GM23338 (cell line): ENCODE data around the gene GPR39. TPM values are rescaled to one million over a fixed set of nuclear protein-coding genes. Genes with fewer than 3 reads are reported as not detected.

Source experiments
- ATAC-seq: fragments of 200-7000 bp; cut with Tn5 transposase; 3 replicates; pipeline ENCODE4 v1.9.1; 2020
- DNase-seq: peaks from one replicate; pipeline ENCODE4 v3.0.0-alpha.2; 2015; ENCODE audit warnings: low spot score
- H2AFZ ChIP-seq: fragments of 200-600 bp; sonication (generic); 2 replicates; pipeline ENCODE4 v1.8.0; 2016; ENCODE audit warnings: antibody characterized with exemption, mild to moderate bottlenecking, moderate library complexity
- H3F3A ChIP-seq: fragments of 200-600 bp; sonication (generic); replicated peaks from 2 replicates; pipeline ENCODE4 v1.8.0; 2017; ENCODE audit warnings: antibody characterized with exemption, mixed run types, low read depth
- H3K27ac ChIP-seq: fragments of 200-600 bp; sonication (generic); 2 replicates; pipeline ENCODE4 v1.6.1; 2016; ENCODE audit warnings: low read depth
- H3K27me3 ChIP-seq: fragments of 200-600 bp; sonication (generic); 2 replicates; pipeline ENCODE4 v1.8.0; 2016; ENCODE audit warnings: mild to moderate bottlenecking, mixed run types, moderate library complexity; ENCODE audit not compliant: insufficient read depth
- H3K36me3 ChIP-seq: fragments of 200-600 bp; sonication (generic); 2 replicates; pipeline ENCODE4 v1.8.0; 2016; ENCODE audit warnings: mild to moderate bottlenecking; ENCODE audit not compliant: insufficient read depth
- H3K4me1 ChIP-seq: fragments of 200-600 bp; sonication (generic); 2 replicates; pipeline ENCODE4 v1.8.0; 2016; ENCODE audit warnings: mild to moderate bottlenecking, moderate library complexity; ENCODE audit not compliant: insufficient read depth
- H3K4me2 ChIP-seq: fragments of 200-600 bp; sonication (generic); 2 replicates; pipeline ENCODE4 v1.7.1; 2017; ENCODE audit warnings: mixed run types
- H3K4me3 ChIP-seq: fragments of 200-600 bp; sonication (generic); 2 replicates; pipeline ENCODE4 v1.6.1; 2016; ENCODE audit warnings: mixed run types
- H3K79me2 ChIP-seq: fragments of 200-600 bp; sonication (generic); replicated peaks from 2 replicates; pipeline ENCODE4 v1.8.0; 2017; ENCODE audit warnings: mild to moderate bottlenecking; ENCODE audit not compliant: insufficient read depth
- H3K9me2 ChIP-seq: fragments of 200-600 bp; sonication (generic); 2 replicates; pipeline ENCODE4 v1.8.0; 2017; ENCODE audit not compliant: insufficient read depth
- H4K20me1 ChIP-seq: fragments of 200-600 bp; sonication (generic); replicated peaks from 2 replicates; pipeline ENCODE4 v1.8.0; 2017; ENCODE audit warnings: mild to moderate bottlenecking; ENCODE audit not compliant: insufficient read depth
- H3K27ac Mint-ChIP-seq: 2 replicates; pipeline ENCODE4 v1.8.0; 2020; ENCODE audit warnings: inconsistent platforms, mild to moderate bottlenecking, moderate library complexity, mixed read lengths
- H3K27me3 Mint-ChIP-seq: 3 replicates; pipeline ENCODE4 v1.8.0; 2022; ENCODE audit warnings: low read depth, mild to moderate bottlenecking, moderate library complexity, mixed read lengths, inconsistent platforms; ENCODE audit not compliant: insufficient read depth, poor library complexity
- H3K36me3 Mint-ChIP-seq: 3 replicates; pipeline ENCODE4 v1.8.0; 2021; ENCODE audit warnings: low read depth, mild to moderate bottlenecking, inconsistent platforms, moderate library complexity, mixed read lengths
- H3K4me1 Mint-ChIP-seq: 3 replicates; pipeline ENCODE4 v1.8.0; 2020; ENCODE audit warnings: mild to moderate bottlenecking, inconsistent platforms, mixed read lengths
- H3K4me3 Mint-ChIP-seq: 3 replicates; pipeline ENCODE4 v1.8.0; 2021; ENCODE audit warnings: moderate library complexity, mild to moderate bottlenecking, inconsistent platforms, mixed read lengths
- H3K9me3 Mint-ChIP-seq: 3 replicates; pipeline ENCODE4 v1.8.0; 2020; ENCODE audit warnings: moderate library complexity, mild to moderate bottlenecking, inconsistent platforms, mixed read lengths
- CREB1 ChIP-seq: fragments of 250-450 bp; sonication (Bioruptor Pico); IDR thresholded peaks from 2 replicates; pipeline ENCODE4 v1.5.0; 2020; ENCODE audit warnings: low read depth, mild to moderate bottlenecking, moderate library complexity
- EZH2 ChIP-seq: fragments of 200-600 bp; sonication (generic); IDR thresholded peaks from one replicate; pipeline ENCODE4 v1.8.0; 2017; ENCODE audit warnings: antibody characterized with exemption, mild to moderate bottlenecking, low read depth; ENCODE audit not compliant: unreplicated experiment
- EZH2phosphoT487 ChIP-seq: fragments of 200-600 bp; sonication (generic); IDR thresholded peaks from one replicate; pipeline ENCODE4 v1.8.1; 2018; ENCODE audit warnings: antibody characterized with exemption; ENCODE audit not compliant: unreplicated experiment
- JUNB ChIP-seq: IDR thresholded peaks from one replicate; pipeline ENCODE4 v1.6.1; 2016; ENCODE audit warnings: antibody characterized with exemption; ENCODE audit not compliant: unreplicated experiment
- NANOG ChIP-seq: IDR thresholded peaks from 2 replicates; pipeline ENCODE4 v1.6.1; 2016; ENCODE audit warnings: antibody characterized with exemption, borderline replicate concordance
- POLR2AphosphoS5 ChIP-seq: IDR thresholded peaks from 2 replicates; pipeline ENCODE4 v1.6.1; 2016; ENCODE audit warnings: antibody characterized with exemption, low read depth
- STAT1 ChIP-seq: IDR thresholded peaks from one replicate; pipeline ENCODE4 v1.6.1; 2016; ENCODE audit warnings: antibody characterized with exemption; ENCODE audit not compliant: unreplicated experiment
- ZNF114 ChIP-seq: fragments of 250-450 bp; sonication (Bioruptor Pico); IDR thresholded peaks from 2 replicates; pipeline ENCODE4 v1.5.0; 2020; ENCODE audit warnings: mild to moderate bottlenecking, moderate library complexity
- ZNF331 ChIP-seq: fragments of 250-450 bp; sonication (Bioruptor Pico); IDR thresholded peaks from 2 replicates; pipeline ENCODE4 v1.5.0; 2020; ENCODE audit warnings: low read depth, mild to moderate bottlenecking, moderate library complexity
- polyA plus RNA-seq: library from polyadenylated mRNA; unstranded; fragments of >200 nt; fragmentation: Nextera tagmentation; extraction: Ambion mirVana; gene quantifications from 2 replicates; pipeline ENCODE4 v1.2.1, GENCODE V29; 2016
- total RNA-seq: library from RNA; depleted of rRNA; stranded (reverse); fragments of >200 nt; shearing (Covaris generic); gene quantifications from 2 replicates; pipeline ENCODE4 v1.2.3, GENCODE V29; 2014
- TF ChIP-seq, protein P1 (sequence below), 2 experiments: fragments of 200-600 bp in 1 of 2; sonication (generic) in 1 of 2; conservative IDR thresholded peaks; 2 replicates each; pipeline versions ENCODE4 v1.5.1 to v1.6.1; 2016 to 2017; ENCODE audit warnings: antibody characterized with exemption in 2 of 2, low read depth in 2 of 2, mild to moderate bottlenecking in 2 of 2, moderate library complexity in 1 of 2
- TF ChIP-seq, protein P2 (sequence below): fragments of 250-450 bp; sonication (Bioruptor Pico); IDR thresholded peaks from 2 replicates; pipeline ENCODE4 v1.5.0; 2020; ENCODE audit warnings: mild to moderate bottlenecking, moderate library complexity
- TF ChIP-seq, protein P3 (sequence below): IDR thresholded peaks from one replicate; pipeline ENCODE4 v1.6.1; 2018; ENCODE audit warnings: antibody characterized with exemption; ENCODE audit not compliant: unreplicated experiment
- TF ChIP-seq, protein P4 (sequence below): IDR thresholded peaks from 2 replicates; pipeline ENCODE4 v1.6.1; 2016; ENCODE audit warnings: antibody characterized with exemption

GPR39 gene
- total and polyA plus RNA-seq, 2 experiments from 2014 or later: 0.55 to 1.9 TPM

DNA sequence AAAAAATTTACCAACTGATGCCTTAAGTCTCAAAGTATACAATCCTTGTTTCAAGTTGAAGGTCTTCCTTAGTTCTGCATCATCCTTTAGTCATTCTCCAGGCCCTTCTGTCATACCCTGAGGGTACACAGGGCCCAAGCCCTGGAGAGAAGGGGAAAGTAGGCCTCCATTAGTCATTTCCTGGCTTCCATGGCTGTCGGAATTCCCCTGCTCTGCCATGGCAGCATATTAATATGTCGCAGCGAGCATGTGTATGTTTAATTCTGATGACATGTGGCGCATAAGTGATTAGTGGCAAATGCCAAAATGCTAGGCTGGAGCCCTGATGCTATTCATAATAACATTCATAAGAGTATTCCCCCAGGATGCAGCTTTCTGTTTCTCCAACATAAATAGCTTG lies 22.1 kb downstream of the GPR39 start:
- Mint-ChIP-seq H3K4me1 (peaks cover 46% of the 10 kb centered on the region), H3K4me3 (no peak overlapping the region), H3K9me3 (no peaks in the 10 kb centered on the region), H3K27ac (no peak overlapping the region; the same call in 1 of the 2 replicates), H3K27me3 (peaks cover 5% of the 10 kb centered on the region), H3K36me3 (no peaks in the 10 kb centered on the region)
- H3K4me2 ChIP-seq: no peak overlapping the region
- no peak overlapping the region for H2AFZ ChIP-seq
- TF ChIP-seq JUNB: no peak
- TF ChIP-seq, protein P1, sequence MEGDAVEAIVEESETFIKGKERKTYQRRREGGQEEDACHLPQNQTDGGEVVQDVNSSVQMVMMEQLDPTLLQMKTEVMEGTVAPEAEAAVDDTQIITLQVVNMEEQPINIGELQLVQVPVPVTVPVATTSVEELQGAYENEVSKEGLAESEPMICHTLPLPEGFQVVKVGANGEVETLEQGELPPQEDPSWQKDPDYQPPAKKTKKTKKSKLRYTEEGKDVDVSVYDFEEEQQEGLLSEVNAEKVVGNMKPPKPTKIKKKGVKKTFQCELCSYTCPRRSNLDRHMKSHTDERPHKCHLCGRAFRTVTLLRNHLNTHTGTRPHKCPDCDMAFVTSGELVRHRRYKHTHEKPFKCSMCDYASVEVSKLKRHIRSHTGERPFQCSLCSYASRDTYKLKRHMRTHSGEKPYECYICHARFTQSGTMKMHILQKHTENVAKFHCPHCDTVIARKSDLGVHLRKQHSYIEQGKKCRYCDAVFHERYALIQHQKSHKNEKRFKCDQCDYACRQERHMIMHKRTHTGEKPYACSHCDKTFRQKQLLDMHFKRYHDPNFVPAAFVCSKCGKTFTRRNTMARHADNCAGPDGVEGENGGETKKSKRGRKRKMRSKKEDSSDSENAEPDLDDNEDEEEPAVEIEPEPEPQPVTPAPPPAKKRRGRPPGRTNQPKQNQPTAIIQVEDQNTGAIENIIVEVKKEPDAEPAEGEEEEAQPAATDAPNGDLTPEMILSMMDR (conservative IDR thresholded peaks at IDR 0.05; ENCODE audit: low read depth in 2 of 2): no peak
- TF ChIP-seq ZNF331 (CRISPR knock-in tag): no peak
- TF ChIP-seq EZH2phosphoT487: no peak
- TF ChIP-seq POLR2AphosphoS5: no peak
- TF ChIP-seq, protein P2, sequence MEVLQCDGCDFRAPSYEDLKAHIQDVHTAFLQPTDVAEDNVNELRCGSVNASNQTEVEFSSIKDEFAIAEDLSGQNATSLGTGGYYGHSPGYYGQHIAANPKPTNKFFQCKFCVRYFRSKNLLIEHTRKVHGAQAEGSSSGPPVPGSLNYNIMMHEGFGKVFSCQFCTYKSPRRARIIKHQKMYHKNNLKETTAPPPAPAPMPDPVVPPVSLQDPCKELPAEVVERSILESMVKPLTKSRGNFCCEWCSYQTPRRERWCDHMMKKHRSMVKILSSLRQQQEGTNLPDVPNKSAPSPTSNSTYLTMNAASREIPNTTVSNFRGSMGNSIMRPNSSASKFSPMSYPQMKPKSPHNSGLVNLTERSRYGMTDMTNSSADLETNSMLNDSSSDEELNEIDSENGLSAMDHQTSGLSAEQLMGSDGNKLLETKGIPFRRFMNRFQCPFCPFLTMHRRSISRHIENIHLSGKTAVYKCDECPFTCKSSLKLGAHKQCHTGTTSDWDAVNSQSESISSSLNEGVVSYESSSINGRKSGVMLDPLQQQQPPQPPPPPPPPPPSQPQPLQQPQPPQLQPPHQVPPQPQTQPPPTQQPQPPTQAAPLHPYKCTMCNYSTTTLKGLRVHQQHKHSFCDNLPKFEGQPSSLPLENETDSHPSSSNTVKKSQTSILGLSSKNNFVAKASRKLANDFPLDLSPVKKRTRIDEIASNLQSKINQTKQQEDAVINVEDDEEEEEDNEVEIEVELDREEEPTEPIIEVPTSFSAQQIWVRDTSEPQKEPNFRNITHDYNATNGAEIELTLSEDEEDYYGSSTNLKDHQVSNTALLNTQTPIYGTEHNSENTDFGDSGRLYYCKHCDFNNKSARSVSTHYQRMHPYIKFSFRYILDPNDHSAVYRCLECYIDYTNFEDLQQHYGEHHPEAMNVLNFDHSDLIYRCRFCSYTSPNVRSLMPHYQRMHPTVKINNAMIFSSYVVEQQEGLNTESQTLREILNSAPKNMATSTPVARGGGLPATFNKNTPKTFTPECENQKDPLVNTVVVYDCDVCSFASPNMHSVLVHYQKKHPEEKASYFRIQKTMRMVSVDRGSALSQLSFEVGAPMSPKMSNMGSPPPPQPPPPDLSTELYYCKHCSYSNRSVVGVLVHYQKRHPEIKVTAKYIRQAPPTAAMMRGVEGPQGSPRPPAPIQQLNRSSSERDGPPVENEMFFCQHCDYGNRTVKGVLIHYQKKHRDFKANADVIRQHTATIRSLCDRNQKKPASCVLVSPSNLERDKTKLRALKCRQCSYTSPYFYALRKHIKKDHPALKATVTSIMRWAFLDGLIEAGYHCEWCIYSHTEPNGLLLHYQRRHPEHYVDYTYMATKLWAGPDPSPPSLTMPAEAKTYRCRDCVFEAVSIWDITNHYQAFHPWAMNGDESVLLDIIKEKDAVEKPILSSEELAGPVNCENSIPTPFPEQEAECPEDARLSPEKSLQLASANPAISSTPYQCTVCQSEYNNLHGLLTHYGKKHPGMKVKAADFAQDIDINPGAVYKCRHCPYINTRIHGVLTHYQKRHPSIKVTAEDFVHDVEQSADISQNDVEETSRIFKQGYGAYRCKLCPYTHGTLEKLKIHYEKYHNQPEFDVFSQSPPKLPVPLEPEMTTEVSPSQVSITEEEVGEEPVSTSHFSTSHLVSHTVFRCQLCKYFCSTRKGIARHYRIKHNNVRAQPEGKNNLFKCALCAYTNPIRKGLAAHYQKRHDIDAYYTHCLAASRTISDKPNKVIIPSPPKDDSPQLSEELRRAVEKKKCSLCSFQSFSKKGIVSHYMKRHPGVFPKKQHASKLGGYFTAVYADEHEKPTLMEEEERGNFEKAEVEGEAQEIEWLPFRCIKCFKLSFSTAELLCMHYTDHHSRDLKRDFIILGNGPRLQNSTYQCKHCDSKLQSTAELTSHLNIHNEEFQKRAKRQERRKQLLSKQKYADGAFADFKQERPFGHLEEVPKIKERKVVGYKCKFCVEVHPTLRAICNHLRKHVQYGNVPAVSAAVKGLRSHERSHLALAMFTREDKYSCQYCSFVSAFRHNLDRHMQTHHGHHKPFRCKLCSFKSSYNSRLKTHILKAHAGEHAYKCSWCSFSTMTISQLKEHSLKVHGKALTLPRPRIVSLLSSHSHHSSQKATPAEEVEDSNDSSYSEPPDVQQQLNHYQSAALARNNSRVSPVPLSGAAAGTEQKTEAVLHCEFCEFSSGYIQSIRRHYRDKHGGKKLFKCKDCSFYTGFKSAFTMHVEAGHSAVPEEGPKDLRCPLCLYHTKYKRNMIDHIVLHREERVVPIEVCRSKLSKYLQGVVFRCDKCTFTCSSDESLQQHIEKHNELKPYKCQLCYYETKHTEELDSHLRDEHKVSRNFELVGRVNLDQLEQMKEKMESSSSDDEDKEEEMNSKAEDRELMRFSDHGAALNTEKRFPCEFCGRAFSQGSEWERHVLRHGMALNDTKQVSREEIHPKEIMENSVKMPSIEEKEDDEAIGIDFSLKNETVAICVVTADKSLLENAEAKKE (CRISPR knock-in tag): no peak
- TF ChIP-seq EZH2: no peak
- TF ChIP-seq, protein P3, sequence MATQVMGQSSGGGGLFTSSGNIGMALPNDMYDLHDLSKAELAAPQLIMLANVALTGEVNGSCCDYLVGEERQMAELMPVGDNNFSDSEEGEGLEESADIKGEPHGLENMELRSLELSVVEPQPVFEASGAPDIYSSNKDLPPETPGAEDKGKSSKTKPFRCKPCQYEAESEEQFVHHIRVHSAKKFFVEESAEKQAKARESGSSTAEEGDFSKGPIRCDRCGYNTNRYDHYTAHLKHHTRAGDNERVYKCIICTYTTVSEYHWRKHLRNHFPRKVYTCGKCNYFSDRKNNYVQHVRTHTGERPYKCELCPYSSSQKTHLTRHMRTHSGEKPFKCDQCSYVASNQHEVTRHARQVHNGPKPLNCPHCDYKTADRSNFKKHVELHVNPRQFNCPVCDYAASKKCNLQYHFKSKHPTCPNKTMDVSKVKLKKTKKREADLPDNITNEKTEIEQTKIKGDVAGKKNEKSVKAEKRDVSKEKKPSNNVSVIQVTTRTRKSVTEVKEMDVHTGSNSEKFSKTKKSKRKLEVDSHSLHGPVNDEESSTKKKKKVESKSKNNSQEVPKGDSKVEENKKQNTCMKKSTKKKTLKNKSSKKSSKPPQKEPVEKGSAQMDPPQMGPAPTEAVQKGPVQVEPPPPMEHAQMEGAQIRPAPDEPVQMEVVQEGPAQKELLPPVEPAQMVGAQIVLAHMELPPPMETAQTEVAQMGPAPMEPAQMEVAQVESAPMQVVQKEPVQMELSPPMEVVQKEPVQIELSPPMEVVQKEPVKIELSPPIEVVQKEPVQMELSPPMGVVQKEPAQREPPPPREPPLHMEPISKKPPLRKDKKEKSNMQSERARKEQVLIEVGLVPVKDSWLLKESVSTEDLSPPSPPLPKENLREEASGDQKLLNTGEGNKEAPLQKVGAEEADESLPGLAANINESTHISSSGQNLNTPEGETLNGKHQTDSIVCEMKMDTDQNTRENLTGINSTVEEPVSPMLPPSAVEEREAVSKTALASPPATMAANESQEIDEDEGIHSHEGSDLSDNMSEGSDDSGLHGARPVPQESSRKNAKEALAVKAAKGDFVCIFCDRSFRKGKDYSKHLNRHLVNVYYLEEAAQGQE: no peak
- TF ChIP-seq STAT1: no peak
- no peak for TF ChIP-seq ZNF114 (CRISPR knock-in tag)
- no peak for TF ChIP-seq CREB1 (CRISPR knock-in tag)
- TF ChIP-seq, protein P4, sequence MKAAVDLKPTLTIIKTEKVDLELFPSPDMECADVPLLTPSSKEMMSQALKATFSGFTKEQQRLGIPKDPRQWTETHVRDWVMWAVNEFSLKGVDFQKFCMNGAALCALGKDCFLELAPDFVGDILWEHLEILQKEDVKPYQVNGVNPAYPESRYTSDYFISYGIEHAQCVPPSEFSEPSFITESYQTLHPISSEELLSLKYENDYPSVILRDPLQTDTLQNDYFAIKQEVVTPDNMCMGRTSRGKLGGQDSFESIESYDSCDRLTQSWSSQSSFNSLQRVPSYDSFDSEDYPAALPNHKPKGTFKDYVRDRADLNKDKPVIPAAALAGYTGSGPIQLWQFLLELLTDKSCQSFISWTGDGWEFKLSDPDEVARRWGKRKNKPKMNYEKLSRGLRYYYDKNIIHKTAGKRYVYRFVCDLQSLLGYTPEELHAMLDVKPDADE: no peak
- TF ChIP-seq NANOG: no peak
- H3K4me3 ChIP-seq: no peak overlapping the region
- H3F3A ChIP-seq: no peaks in the 10 kb centered on the region
- DNase-seq: no peak
- no peak for ATAC-seq
- no peaks in the 10 kb centered on the region for H4K20me1 ChIP-seq
- no peaks in the 10 kb centered on the region for H3K27me3 ChIP-seq
- H3K9me2 ChIP-seq: no peaks in the 10 kb centered on the region; the same call in 1 of the 2 replicates
- peaks cover 16% of the 10 kb centered on the region for H3K4me1 ChIP-seq
- H3K79me2 ChIP-seq: no peaks in the 10 kb centered on the region
- no peaks in the 10 kb centered on the region for H3K36me3 ChIP-seq
- H3K27ac ChIP-seq: no peak overlapping the region
